Skeletal muscle satellite cell (primary cell): ENCODE data around the gene PVALEF. TPM values are rescaled to one million over a fixed set of nuclear protein-coding genes. Genes with fewer than 3 reads are reported as not detected.

Experiments used
- H3K27me3 ChIP-seq: 2 replicates; pipeline ENCODE4 v1.7.0; 2013; ENCODE audit warnings: low read length; ENCODE audit not compliant: control insufficient read depth, insufficient read depth
- H3K36me3 ChIP-seq: 2 replicates; pipeline ENCODE4 v1.7.0; 2013; ENCODE audit warnings: mild to moderate bottlenecking, control low read depth, low read length; ENCODE audit not compliant: insufficient read depth
- H3K4me1 ChIP-seq: 2 replicates; pipeline ENCODE4 v1.7.0; 2013; ENCODE audit warnings: low read length; ENCODE audit not compliant: control insufficient read depth, insufficient read depth
- H3K4me2 ChIP-seq: 2 replicates; pipeline ENCODE4 v1.7.0; 2013; ENCODE audit warnings: mild to moderate bottlenecking, low read length
- H3K4me3 ChIP-seq: 2 replicates; pipeline ENCODE4 v1.7.0; 2013; ENCODE audit warnings: low read length
- H3K9ac ChIP-seq: 2 replicates; pipeline ENCODE4 v1.7.0; 2013; ENCODE audit warnings: mild to moderate bottlenecking, low read depth, low read length, moderate library complexity
- H3K9me3 ChIP-seq: replicated peaks from 2 replicates; pipeline ENCODE4 v1.7.0; 2013; ENCODE audit warnings: mild to moderate bottlenecking, control low read depth, low read length
- small RNA-seq: library from RNA; depleted of rRNA; stranded (forward); fragments of <200 nt; gene quantifications from one replicate; pipeline ENCODE3, GENCODE V24; 2012

PVALEF gene

DNA sequence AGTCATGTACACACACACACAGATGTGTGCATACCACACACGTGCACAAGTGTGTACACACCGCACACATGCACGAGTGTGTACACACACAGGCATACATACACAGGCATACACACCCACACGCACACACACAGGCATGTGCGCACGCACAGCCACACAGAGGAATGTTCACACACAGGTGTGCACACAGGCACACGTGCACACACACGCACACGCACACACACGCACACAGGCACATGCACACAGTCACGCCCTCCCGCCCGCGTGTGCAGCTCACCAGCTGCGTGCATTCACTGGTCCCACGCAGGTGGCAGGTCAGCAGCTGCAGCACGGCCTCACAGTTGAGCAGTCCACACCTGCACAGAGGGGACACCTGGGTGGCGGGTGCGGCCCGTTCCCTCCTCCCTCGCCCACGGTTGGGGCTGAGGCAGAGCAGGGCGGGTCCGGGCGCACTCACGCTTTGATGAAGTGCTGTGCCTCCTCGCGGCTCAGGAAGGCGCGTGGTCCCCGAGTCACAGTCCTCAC lies 65.9 kb downstream of the PVALEF start:
- Histone ChIP-seq H3K27me3 (no peaks in the 10 kb centered on the region), H3K9me3 (no peaks in the 10 kb centered on the region), H3K4me2 (no peak overlapping the region), H3K9ac (no peak overlapping the region), H3K4me1 (no peaks in the 10 kb centered on the region), H3K36me3 (peaks cover 34% of the 10 kb centered on the region), H3K4me3 (no peak overlapping the region)

DNA sequence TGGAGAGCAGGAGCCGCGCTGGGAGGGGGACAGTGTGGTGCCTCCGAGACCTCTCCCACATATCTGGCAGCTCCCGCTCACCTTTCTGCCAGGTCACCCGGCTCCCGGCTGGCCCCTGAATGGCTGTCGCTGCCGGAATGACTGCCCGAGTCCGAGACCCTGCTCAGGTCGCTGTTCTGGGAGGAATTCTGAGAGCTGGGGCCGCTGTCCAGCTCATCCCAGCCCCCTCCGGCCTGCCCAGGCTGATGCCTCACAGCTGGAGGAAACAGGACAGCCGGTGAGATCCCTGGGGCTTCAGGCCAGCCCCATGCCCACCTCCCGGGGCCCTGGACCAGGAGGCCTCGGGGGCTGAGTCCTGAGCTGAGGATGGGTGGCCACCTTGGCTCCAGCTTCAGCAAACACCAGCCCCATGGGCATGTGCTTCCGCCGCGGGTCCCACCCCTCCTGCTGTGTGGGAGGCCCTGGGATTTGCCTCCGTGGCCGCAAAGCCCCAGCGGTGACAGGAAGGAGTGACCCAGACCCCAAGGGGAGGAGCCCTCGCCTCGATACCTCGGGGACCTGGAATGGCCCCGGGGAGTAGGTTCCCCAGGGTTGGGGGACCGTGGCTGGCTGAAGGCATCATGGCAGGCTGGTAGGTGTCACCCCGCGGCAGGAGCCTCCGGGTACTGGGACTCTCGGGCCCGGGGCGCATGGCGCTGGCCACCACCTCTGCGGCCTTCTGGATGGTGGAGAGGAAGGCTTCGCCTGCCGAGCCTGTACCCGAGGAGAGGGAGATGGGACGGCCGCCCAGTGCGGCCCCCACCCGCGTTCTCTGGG lies 66.7 kb downstream of the PVALEF start:
- H3K36me3 ChIP-seq: peaks cover 34% of the 10 kb centered on the region
- no peaks in the 10 kb centered on the region for H3K9me3 ChIP-seq
- H3K4me3 ChIP-seq: no peak overlapping the region
- no peak overlapping the region for H3K9ac ChIP-seq
- H3K4me2 ChIP-seq: no peak overlapping the region
- no peaks in the 10 kb centered on the region for H3K4me1 ChIP-seq
- no peaks in the 10 kb centered on the region for H3K27me3 ChIP-seq

Small RNA genes lying within 50 kb of the gene (small RNA-seq; reads per million reads assigned to genes)
- gene MIR1250 (not detected), gene MIR3065 (2.8 reads per million, percentile 75 among the genes with 10 or more reads in this experiment), gene MIR657 (not detected)
